Immature natural killer cell (primary cell): ENCODE results near the gene THSD7B. TPM values are rescaled to one million over a fixed set of nuclear protein-coding genes. Genes with fewer than 3 reads are reported as not detected.

Source experiments
- DNase-seq, 3 donors: peaks; one replicate each; pipeline ENCODE4 v3.0.0; 2022; ENCODE audit warnings: mixed read lengths in 1 of 3
- H3K27ac Mint-ChIP-seq, 6 donors: one replicate each; pipeline ENCODE4 v1.8.0; 2020; ENCODE audit warnings: mixed read lengths in 6 of 6, mild to moderate bottlenecking in 5 of 6, inconsistent platforms in 4 of 6, moderate library complexity in 3 of 6
- H3K27me3 Mint-ChIP-seq, 3 donors: one replicate each; pipeline ENCODE4 v1.8.0; 2020 to 2021; ENCODE audit warnings: low read depth in 3 of 3, mild to moderate bottlenecking in 3 of 3, mixed read lengths in 3 of 3, moderate library complexity in 3 of 3, inconsistent platforms in 1 of 3
- H3K36me3 Mint-ChIP-seq, 3 donors: one replicate each; pipeline ENCODE4 v1.8.0; 2020; ENCODE audit warnings: mixed read lengths in 3 of 3, inconsistent platforms in 2 of 3, mild to moderate bottlenecking in 2 of 3
- H3K4me1 Mint-ChIP-seq, 2 donors: one replicate each; pipeline ENCODE4 v1.8.0; 2020; ENCODE audit warnings: inconsistent platforms in 2 of 2, mild to moderate bottlenecking in 2 of 2, mixed read lengths in 2 of 2, moderate library complexity in 1 of 2
- H3K4me3 Mint-ChIP-seq, 5 donors: one replicate each; pipeline ENCODE4 v1.8.0; 2020; ENCODE audit warnings: mild to moderate bottlenecking in 5 of 5, mixed read lengths in 5 of 5, inconsistent platforms in 3 of 5, moderate library complexity in 3 of 5
- H3K9me3 Mint-ChIP-seq, 6 donors: one replicate each; pipeline ENCODE4 v1.8.0; 2020; ENCODE audit warnings: mild to moderate bottlenecking in 6 of 6, mixed read lengths in 6 of 6, inconsistent platforms in 4 of 6, moderate library complexity in 3 of 6
- polyA plus RNA-seq, 3 donors: library from polyadenylated mRNA; unstranded; fragments of 300-500 nt; fragmentation: Illumina TruSeq; gene quantifications; one replicate each; pipeline ENCODE4 v1.2.3, GENCODE V29; 2021

The THSD7B gene
- polyA plus RNA-seq, 3 donors from 2014 or later = not detected

DNA sequence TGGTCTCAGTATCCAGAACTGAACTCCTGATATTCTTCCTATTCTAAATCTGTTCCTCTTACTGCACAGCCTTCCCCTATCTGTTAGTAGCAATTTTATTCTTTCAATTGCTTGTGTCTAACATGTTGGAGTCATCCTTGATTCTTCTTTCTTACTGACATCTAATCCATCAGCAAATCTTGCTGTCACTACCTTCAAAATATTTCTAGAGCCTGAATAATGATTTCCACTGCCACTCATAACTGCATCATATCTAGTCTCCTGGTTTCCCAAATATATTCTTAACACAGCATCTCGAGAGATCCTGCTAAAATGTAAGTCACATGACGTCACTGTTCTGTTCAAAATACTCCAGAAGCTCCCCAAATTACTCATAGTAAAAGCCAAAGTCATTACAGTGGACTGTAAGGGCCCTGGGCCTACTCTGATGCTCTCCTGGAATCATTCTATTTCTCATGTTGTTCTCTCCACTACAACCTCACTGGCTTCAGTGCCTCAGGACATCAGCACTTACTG, 95.2 kb downstream of the THSD7B start:
- Mint-ChIP-seq H3K4me3 (no peak overlapping the region), H3K4me1 (no peaks in the 10 kb centered on the region), H3K27ac (no peak overlapping the region), H3K27me3 (peaks cover 0 to 2% (median 2%) of the 10 kb centered on the region in 3 donors), H3K9me3 (peaks cover 0 to 24% (median 8%) of the 10 kb centered on the region in 6 donors), H3K36me3 (no peaks in the 10 kb centered on the region)
- DNase-seq = no peak

DNA sequence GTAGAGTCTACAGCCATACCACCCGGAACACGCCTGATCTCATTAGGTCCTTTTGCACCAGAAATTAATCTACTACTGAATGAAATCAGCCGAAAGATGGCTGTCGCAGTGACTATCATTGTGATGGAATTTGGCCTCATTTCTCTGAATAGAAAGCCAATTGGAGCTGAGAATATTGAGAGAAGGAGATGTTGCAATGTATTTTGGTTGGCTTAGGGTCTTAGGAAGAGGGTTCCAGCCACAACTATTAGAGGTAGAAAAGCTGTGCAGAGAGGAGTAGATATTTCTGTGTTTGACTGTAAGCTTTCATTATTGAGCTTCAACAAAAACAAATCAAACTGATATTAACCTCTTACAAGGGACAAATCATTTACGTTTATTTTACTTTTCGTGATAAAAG, 98.1 kb downstream of the THSD7B start:
- Mint-ChIP-seq H3K27ac (no peak overlapping the region), H3K27me3 (peaks cover 0 to 2% (median 2%) of the 10 kb centered on the region in 3 donors), H3K36me3 (no peaks in the 10 kb centered on the region), H3K4me1 (no peaks in the 10 kb centered on the region), H3K9me3 (peaks cover 0 to 9% (median 6%) of the 10 kb centered on the region in 6 donors), H3K4me3 (no peak overlapping the region)
- no peak for DNase-seq

DNA sequence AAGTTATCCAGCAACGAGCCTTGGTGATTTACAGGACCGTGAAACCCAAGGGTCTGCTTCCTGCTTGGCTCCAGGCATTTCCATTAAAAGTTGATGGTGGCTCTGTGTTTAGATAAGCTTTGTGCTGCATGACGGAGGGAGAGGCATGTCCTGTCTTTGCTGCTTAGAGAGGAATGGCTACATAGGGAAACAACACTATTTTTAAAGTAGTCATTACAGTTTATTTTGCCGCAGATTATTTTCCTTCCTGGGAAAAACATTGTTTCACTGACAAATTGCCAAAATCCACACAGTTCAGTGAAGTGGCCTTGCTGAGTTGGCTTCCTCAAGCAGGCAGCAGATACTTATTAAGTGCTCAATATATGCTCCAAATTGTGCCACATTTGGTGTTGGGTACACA, 98.5 kb downstream of the THSD7B start:
- Mint-ChIP-seq H3K27ac (no peak overlapping the region), H3K4me3 (no peak overlapping the region), H3K9me3 (peaks cover 0 to 9% (median 6%) of the 10 kb centered on the region in 6 donors), H3K27me3 (peaks cover 0 to 2% (median 2%) of the 10 kb centered on the region in 3 donors), H3K36me3 (no peaks in the 10 kb centered on the region), H3K4me1 (no peaks in the 10 kb centered on the region)
- DNase-seq = no peak

DNA sequence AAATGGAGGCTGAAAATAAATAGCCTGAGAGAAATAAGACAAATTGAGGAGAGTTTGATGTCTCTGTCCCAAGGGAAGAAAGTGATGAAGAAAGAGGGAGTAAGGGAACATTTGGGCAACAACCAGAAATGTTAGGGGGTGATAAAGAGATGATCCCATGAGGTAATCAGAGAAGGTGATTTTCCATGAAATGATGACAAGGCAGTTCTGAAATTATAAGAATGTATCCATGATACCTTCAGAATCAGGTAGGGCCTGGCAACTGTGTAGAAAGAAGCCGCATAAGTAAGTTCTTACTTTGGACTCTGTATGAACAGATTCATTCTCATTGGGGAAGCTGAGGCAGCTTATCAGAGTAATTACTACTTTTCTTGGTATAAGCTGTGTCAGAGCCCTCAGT, 106.1 kb downstream of the THSD7B start:
- Mint-ChIP-seq H3K9me3 (peaks cover 0 to 16% (median 3%) of the 10 kb centered on the region in 6 donors), H3K27ac (no peak overlapping the region), H3K36me3 (no peaks in the 10 kb centered on the region), H3K4me1 (no peaks in the 10 kb centered on the region), H3K4me3 (no peak overlapping the region), H3K27me3 (no peaks in the 10 kb centered on the region)
- DNase-seq = no peak

DNA sequence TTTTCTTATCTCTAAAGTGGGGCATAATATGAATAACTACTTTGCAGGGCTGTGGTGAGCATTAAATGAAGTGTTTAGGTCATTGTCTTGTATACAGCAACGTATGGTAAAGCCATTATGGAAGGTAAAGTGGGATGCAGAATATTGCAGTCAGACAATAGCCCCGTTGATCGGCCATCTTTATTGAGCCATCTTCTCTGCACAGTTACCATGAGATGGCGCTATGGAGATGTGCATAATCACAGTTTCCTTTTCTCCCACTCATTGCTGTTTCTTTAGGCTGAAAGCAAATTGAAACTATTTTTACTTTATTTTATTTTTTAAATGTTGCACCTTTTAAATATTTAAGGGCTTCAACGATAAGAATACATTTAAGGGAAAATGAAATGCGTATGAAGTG, 108.9 kb downstream of the THSD7B start:
- no peaks in the 10 kb centered on the region for H3K27me3 Mint-ChIP-seq
- peaks cover 0 to 16% (median 4%) of the 10 kb centered on the region in 6 donors for H3K9me3 Mint-ChIP-seq
- H3K27ac Mint-ChIP-seq = no peak overlapping the region
- H3K4me3 Mint-ChIP-seq = no peak overlapping the region
- no peaks in the 10 kb centered on the region for H3K4me1 Mint-ChIP-seq
- no peak for DNase-seq
- no peaks in the 10 kb centered on the region for H3K36me3 Mint-ChIP-seq

DNA sequence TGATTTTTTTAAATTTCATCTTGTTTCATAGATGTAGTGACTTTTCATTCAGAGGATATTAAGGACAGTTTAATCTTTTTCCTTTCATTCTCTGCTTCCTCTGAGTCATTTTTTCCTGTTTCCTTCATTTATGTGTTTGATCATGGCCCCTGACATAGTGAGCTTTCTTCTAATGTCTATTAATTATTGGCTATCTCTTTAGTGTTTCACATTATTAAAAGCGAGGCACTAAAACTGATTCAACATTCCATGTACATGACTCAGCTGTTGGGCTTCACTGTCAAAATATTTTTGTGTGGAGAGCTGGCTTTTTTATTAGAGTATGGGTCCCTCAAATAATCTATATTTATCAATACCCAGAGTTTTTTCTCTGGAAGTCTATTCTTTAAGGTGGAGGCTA, 125.8 kb downstream of the THSD7B start:
- Mint-ChIP-seq H3K27me3 (peaks cover 0 to 2% (median 0%) of the 10 kb centered on the region in 3 donors), H3K27ac (no peak overlapping the region), H3K4me3 (no peak overlapping the region), H3K4me1 (no peaks in the 10 kb centered on the region), H3K9me3 (peaks cover 0 to 3% (median 0%) of the 10 kb centered on the region in 6 donors), H3K36me3 (no peaks in the 10 kb centered on the region)
- DNase-seq = no peak

DNA sequence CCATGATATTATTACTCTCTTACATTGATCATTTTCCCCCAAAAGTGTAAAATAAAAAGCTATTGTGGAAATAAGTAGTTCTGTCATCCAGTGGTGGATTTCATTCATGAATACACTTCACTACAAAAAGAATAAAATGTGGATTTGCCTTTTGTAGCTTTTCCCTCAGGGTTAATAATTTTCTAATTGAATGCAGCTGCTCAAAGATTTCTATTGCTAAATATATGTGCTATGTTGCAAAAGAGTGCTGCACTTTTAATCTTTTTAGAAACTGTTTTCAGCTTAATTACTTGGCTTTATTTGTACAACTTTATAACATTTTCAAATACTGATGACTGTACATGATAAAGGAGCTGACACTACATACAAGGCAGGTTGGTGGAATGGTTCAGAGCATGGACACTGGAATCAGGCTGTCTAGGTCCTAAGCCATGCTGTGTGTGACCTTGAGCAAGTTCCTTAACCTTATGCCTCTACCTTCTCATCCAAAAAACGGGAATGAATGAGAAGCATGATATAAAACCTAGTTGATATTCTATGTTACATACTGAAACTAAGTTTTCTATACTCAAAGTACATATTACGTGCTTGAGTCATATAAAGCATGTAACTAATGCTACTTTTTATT, 128.8 kb downstream of the THSD7B start:
- Mint-ChIP-seq H3K9me3 (peaks cover 0 to 2% (median 0%) of the 10 kb centered on the region in 6 donors), H3K27me3 (peaks cover 0 to 2% (median 0%) of the 10 kb centered on the region in 3 donors), H3K36me3 (no peaks in the 10 kb centered on the region), H3K4me1 (no peaks in the 10 kb centered on the region), H3K4me3 (no peak overlapping the region), H3K27ac (no peak overlapping the region)
- no peak for DNase-seq

DNA sequence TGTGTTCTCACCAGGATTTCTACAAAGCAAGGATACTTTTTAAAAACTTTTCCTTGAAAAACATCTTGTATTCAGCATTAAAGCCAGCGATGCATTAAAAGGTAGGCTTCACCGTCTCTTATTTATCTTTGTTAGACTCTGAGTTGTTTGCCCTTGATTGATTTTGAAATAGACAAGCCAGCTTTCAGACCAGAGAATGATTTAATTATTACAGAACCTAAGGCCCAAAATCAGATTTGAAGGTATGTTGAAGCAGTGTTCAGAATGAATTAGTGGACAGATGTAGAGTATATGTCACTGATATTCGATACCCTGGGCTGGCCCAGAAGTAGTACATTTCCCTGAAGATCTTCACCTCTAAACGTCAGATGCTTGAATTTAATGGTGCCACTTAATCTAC, 136.4 kb downstream of the THSD7B start:
- no peaks in the 10 kb centered on the region for H3K27me3 Mint-ChIP-seq
- H3K27ac Mint-ChIP-seq = no peak overlapping the region
- no peaks in the 10 kb centered on the region for H3K4me1 Mint-ChIP-seq
- no peak for DNase-seq
- H3K36me3 Mint-ChIP-seq = no peaks in the 10 kb centered on the region
- peaks cover 0 to 22% (median 2%) of the 10 kb centered on the region in 6 donors for H3K9me3 Mint-ChIP-seq
- no peak overlapping the region for H3K4me3 Mint-ChIP-seq

DNA sequence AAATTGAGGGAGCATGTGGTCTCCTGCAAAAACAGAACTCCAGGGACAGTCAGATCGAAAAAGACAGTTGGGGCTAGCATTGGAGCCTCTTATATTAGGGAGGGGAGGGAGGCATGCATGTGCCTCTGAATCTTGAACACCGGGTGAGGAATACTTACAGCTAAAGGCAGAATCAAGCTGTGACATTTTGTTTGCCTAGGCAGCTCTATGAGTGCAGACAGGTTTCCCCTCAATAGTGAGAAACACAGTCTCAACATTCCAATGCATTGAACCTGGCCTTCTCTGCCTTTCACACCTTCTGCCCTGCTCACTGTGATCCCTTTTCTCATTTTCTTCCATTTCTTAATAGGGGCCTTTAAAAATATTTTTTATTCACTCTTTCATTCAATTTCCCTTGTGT, 140.4 kb downstream of the THSD7B start:
- DNase-seq = no peak
- Mint-ChIP-seq H3K4me3 (no peak overlapping the region), H3K4me1 (no peaks in the 10 kb centered on the region), H3K27me3 (no peaks in the 10 kb centered on the region), H3K27ac (no peak overlapping the region), H3K9me3 (peaks cover 0 to 15% (median 2%) of the 10 kb centered on the region in 6 donors), H3K36me3 (no peaks in the 10 kb centered on the region)

DNA sequence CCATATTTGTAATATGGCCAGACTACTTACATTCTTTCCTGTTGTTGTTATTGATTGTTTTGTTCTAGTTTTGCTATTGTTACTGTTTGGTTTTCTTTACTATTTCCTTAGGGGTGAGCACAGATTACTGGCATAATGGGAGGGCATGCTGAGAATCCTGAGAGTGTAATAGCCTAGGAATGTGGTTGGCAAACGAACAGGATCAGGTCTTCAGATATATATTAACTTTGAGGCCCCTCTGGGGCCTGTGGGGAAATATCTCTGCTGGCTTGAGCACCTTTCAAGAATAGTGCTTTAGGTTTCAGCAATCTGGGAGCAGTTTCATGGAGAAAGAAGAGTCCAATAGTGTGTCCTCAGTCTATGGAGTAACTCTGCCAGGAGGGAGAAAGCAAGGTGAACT, 144.4 kb downstream of the THSD7B start:
- DNase-seq = no peak
- Mint-ChIP-seq H3K4me3 (no peak overlapping the region), H3K36me3 (no peaks in the 10 kb centered on the region), H3K27ac (no peak overlapping the region), H3K9me3 (peaks cover 0 to 7% (median 2%) of the 10 kb centered on the region in 6 donors), H3K27me3 (peaks cover 0 to 3% (median 0%) of the 10 kb centered on the region in 3 donors), H3K4me1 (no peaks in the 10 kb centered on the region)

DNA sequence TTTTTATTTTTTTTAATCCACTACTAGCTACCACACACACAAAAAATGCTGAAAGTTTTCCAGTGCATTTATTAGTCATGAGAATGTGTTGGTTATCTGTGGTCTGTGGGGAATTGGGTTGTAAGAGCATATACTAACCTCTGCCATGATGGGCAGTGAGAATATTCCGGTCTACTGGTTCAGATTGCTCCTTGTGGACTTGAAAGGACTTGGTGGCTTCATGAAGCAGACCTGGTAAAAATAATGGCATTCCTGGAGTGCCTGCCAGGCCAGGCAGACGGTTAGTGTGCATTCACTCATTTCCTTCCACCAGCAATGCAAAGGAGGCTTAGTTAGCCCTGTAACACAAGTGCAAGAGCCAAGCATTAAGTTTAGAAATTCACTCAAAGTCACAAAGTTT, 150.8 kb downstream of the THSD7B start:
- no peak for DNase-seq
- H3K4me1 Mint-ChIP-seq = no peaks in the 10 kb centered on the region
- H3K9me3 Mint-ChIP-seq = peaks cover 0 to 21% (median 3%) of the 10 kb centered on the region in 6 donors
- peaks cover 0 to 3% (median 0%) of the 10 kb centered on the region in 3 donors for H3K27me3 Mint-ChIP-seq
- no peak overlapping the region for H3K4me3 Mint-ChIP-seq
- no peaks in the 10 kb centered on the region for H3K36me3 Mint-ChIP-seq
- H3K27ac Mint-ChIP-seq = no peak overlapping the region

DNA sequence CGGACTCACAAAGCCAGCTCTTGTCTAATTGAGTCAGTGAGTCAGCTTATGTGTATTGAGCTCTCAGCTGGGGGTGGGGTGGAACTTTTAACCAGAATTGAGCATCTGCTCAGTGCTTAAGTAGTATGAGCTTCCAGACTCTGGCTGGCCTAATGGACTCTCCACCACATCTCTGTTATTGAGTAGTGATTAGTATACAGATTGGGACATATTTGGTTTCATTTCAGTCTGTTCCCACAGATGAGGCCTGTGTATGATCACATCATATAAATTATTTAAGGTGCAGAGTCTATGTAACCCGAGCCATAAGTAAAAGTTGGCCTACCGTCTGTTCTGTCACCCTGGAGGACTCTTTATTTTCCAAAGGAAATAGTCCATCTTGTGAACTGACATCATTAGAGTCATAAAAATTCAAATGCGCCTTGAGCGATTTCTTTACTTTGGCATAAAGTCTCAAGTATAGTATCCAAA, 152.1 kb downstream of the THSD7B start:
- H3K9me3 Mint-ChIP-seq = peaks cover 0 to 26% (median 1%) of the 10 kb centered on the region in 6 donors
- H3K27ac Mint-ChIP-seq = no peak overlapping the region
- peaks cover 0 to 3% (median 0%) of the 10 kb centered on the region in 3 donors for H3K27me3 Mint-ChIP-seq
- DNase-seq = no peak
- H3K4me3 Mint-ChIP-seq = no peak overlapping the region
- H3K36me3 Mint-ChIP-seq = no peaks in the 10 kb centered on the region
- no peaks in the 10 kb centered on the region for H3K4me1 Mint-ChIP-seq

DNA sequence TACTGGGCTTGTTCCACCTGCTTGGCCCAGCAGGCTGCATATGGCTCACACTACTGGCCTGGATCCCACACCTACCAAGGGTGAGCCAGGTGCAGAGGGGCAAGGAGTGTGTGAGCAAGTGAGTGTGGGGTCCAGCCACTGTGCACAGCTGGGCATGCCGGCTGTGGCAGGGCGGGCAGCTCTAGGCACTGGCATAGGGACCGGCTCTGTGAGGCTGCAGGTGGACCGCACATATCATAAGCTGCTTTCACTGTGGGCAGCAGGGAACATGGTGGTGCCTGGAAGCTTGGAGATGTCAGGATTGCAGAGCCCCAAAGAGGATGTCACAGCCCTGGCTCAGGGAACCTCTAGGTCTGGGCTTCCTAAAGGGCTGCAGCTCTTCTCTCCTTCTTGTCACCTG, 154.3 kb downstream of the THSD7B start:
- H3K27ac Mint-ChIP-seq = no peak overlapping the region
- no peak overlapping the region for H3K4me3 Mint-ChIP-seq
- H3K36me3 Mint-ChIP-seq = no peaks in the 10 kb centered on the region
- no peak for DNase-seq
- peaks cover 0 to 19% (median 2%) of the 10 kb centered on the region in 6 donors for H3K9me3 Mint-ChIP-seq
- no peaks in the 10 kb centered on the region for H3K4me1 Mint-ChIP-seq
- no peaks in the 10 kb centered on the region for H3K27me3 Mint-ChIP-seq

DNA sequence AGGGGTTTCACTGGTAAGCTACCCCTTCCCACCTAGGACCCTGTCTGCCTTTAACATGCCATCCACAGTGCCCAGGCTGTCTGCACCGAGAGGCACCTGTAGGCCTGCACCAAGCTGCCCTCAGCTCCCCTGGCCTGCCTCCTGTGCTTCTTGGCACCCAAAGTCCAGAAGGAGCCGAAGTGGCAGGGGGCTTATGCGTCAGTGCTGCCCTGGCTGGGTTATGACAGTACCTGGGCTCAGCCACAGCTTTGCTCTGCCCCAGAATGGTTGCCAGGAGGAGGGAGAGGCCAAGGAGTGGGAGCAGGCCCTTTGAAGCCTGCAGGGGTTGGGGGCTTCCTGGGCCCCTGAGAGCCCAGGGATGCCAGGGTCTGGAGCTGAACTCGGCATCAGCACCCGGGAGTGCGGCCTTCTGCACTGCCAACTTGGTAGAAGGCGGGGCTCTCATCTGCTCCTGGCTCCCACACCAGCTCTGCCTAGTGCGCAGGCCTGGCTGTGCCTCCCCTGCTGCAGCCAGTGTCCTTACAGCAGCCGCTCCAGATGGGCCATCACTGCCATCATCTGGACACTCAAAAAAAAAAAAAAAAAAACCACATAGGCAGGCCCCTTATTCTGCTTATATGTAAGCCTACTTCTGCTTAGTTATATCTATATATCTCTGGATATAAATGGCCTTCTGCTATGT, 155.4 kb downstream of the THSD7B start:
- no peak for DNase-seq
- H3K36me3 Mint-ChIP-seq = no peaks in the 10 kb centered on the region
- no peaks in the 10 kb centered on the region for H3K27me3 Mint-ChIP-seq
- H3K4me3 Mint-ChIP-seq = no peak overlapping the region
- H3K27ac Mint-ChIP-seq = no peak overlapping the region
- H3K9me3 Mint-ChIP-seq = peaks cover 0 to 27% (median 4%) of the 10 kb centered on the region in 6 donors
- H3K4me1 Mint-ChIP-seq = no peaks in the 10 kb centered on the region
